Left hindlimb (tissue), 1 donor: ENCODE results near the gene VPS45.
"Not testable (repeated sequence)": the region's sequence is repeated elsewhere in the genome, so short reads cannot be mapped to it uniquely, and the experiment has no call there.

Source experiments
- DNase-seq: peaks from one replicate; pipeline ENCODE4 v3.0.0-alpha.2; 2018

The VPS45 gene

DNA sequence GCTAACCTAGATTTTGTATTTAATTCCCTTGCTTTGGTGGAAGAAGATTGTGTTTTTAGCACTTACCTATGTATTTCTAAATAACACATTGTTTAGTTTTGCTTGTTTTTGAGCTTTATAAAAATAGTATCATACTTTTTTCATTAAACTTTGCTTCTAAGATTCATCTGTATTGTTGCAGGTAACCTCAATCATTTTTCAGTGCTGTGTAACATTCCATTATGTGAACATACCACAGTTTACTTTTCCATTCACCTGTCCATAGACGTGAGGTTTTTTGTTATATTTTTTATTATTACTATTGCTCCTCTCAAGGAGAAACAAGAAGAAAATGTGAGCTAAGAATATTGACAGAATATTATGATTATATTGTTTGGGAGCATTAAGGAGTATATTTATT, 67.0 kb downstream of the VPS45 start:
- no peak for DNase-seq

- DNase-seq, result not testable (repeated sequence)
These were observed 67.8 kb downstream of the VPS45 start for GRCh38 chr1:150135400-150135799.

GRCh38 chr1:150138044-150138443, 70.5 kb downstream of the VPS45 start:
- DNase-seq, result no peak

- DNase-seq, result no peak
These were observed 73.9 kb downstream of the VPS45 start for GRCh38 chr1:150141452-150141851.

GRCh38 chr1:150142083-150142482, 74.5 kb downstream of the VPS45 start:
- DNase-seq, result no peak

- DNase-seq, result no peak
These were observed 77.0 kb downstream of the VPS45 start for GRCh38 chr1:150144606-150145005.

- DNase-seq, result not testable (repeated sequence)
These were observed 78.4 kb downstream of the VPS45 start for GRCh38 chr1:150146016-150146415.

DNA sequence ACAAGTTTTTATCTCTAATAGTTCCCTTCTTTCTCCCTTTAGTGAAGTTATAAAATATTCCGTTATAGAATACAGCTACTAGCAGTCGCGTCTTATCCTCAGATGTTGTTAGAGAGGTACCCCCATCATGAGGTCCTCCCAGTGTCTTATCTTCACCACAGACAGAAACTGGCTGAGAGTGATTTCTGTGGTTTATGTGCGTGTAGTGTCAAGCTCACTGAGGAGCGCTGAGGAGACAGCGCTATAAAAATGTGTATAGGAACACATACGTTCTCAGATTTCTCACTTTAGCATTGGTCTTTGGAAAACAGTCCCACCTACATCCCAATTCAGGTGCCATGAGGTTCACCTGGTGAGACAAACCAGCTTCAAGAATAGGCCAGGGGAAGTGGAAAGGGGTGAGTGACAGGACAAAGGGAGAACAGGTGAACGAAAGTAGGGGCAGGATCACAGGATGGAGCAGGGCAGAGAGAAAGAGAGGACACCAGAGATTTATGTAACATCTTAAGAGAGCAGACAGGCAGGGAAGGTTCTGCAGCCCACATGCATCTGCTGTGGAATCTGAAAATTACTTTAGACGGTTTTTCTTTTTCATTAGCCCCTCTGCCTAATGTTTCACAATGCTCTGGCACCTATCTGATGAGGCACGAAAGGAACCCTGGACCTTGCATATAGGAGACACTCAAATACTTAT, 79.4 kb downstream of the VPS45 start:
- no peak for DNase-seq

DNA sequence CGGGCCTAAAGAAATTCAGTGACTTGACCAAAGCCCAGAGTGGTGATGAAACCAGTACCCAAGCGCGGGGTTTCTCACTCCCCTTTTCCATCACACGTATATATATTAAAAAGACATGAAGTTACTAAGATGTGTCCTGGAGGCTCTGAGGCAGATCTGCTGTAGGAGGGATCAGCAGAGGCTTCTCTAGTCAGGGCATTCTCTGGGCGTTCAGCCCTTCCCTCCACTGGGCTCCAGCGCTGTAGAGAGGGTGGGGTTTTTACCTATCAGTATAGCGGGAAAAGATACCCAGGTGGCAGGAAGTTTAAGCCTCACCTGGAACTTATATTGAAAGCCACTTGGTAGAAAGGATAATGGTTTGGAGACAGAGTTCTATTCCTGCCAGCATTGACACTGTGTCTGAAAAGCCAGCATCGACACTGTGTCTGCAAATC, 81.3 kb downstream of the VPS45 start:
- no peak for DNase-seq

DNA sequence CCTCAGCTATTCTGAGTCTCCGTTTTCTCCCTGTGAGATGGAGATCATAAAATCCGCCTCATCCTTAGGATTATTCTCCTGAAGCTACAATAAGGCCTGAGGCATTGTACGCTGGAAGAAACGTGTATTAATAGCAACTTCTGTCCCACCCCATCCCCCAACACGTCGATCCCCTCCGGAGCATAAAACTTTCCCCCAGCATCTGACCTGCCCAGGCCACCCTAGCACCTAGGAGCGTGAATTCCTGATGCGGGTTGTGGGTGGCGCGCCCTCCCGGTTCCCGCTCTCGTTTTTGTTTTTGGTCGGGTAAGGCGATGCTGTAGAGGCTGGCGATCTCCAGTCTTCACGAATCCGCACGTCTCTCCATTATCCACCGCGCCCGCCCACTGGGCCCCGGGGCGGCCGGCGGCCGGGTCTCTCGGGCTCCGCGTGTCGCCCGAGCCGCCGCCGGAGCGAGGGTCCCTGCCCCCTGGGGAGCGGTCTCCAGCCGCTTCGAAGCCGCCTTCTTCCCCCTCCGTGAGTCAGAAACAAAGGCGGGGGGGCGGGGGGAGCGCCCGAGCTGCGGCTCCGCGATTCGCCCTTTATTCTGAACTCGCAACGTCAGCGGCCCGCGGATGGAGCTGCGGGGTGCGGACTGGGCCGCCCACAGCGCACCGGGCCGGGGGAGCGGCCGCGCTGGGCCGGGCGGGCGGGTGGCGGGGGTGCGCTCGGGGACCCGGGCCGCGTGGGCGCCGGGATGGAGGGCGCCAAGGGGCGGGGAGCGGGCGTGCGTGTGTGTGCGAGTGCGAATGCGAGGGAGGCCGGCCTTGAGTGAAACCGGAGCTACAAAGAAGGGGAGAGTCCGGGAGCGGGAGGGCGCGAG, 81.9 kb downstream of the VPS45 start, which contains the start of gene PLEKHO1:
TSS of gene PLEKHO1 (plus strand) at position 646 of the 862 bp plus-strand sequence. CDS start 342 bp downstream, outside the sequence.
- DNase-seq, result peak; percentile 90

- peak; percentile 52 for DNase-seq
These were observed 82.8 kb downstream of the VPS45 start for GRCh38 chr1:150150133-150151021.

- DNase-seq, result no peak
These were observed 84.0 kb downstream of the VPS45 start for GRCh38 chr1:150151291-150152181.

GRCh38 chr1:150152182-150152536, 84.6 kb downstream of the VPS45 start:
- DNase-seq, result no peak

DNA sequence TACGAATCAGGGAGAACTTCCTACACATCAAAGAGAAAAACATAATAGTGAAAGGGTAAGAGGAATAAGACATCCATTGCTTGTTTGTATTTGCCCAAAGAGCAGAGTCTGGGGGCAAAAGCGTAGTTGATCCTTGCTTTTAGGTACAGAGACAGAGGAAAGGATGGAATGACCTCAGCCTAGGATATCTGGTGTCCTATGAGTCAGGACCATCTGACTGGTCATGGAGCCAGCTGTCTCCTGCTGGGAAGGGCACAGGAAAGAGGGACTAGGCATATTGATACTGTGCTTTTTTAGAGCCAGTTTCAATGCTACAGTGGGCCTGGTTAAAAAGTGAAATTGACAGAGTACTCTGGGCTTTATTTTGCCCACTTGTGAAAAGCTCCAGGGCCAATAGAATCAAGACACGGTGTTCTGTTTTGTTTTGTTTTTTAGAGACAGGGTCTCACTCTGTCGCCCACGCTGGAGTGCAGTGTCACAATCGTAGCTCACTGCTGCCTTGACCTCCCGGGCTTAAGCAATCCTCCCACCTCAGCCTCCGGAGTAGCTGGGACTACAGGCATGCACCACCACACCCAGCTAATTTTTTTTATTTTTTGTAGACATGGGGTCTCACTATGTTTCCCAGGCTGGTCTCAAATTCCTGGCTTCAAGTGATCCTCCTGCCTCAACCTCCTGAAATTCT, 85.3 kb downstream of the VPS45 start:
- DNase-seq, result no peak

DNA sequence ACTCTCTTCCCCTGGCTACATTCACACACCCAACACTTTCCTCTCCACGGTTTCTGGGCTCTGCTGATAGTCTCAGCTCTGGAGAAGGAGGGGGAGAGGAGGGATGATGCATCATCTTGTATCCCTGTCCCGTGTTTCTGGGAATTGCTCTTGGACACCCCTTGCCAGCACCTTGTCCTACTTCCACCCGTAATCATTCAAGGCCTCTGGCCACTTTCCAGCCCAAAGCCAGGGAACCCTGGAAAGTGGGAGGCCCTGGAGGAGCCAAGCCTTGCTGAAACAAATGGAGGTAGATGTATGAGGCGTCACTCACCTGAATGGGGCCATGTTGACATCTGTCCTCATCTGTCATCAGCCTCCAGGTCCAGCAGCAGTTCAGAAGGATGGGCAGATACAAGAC, 86.6 kb downstream of the VPS45 start:
- DNase-seq, result no peak

DNA sequence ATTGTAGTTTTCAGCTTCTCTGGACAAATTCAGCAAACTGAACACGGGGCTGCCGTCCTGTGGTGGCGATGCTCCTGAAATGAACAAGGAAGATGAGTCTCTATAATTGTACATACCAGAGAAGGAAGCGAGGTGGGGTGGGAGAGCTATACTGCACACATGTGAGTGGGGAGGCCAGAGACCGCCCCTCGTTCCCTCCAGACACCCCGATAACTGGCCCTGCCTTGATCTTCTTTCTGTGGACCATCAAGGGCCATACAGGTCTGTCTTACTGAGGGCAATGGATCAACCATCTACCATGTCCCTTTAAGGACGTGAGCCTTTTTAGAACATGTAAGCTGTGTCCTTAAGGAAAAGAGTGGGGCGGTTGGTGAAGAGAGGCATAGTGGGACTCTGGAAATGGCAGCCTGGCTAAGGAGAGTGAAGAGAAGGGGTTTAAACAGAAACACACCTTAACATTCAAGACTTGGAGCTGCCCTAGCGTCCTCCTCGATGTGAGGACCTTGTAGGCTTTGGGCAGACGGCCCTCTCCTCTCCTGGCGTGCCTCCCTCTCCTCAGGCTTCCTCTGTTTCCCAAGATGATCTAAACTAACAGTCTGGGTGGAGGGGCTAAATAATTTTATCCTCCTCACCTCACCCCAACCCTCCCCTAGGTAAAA, 88.0 kb downstream of the VPS45 start:
- DNase-seq, result no peak

- DNase-seq, result no peak
These were observed 89.5 kb downstream of the VPS45 start for GRCh38 chr1:150156868-150157603.

GRCh38 chr1:150159550-150159949, 92.0 kb downstream of the VPS45 start:
- DNase-seq, result no peak

GRCh38 chr1:150160964-150161621, 93.5 kb downstream of the VPS45 start:
- DNase-seq, result no peak
